ENCODE data around the gene SVOP.
"Not testable (repeated sequence)": the region's sequence is repeated elsewhere in the genome, so short reads cannot be mapped to it uniquely, and the experiment has no call there.

Gene SVOP

GRCh38 chr12:109028624-109029023 is 7.8 kb upstream of the SVOP start:
- not testable (repeated sequence) for DNase-seq

GRCh38 chr12:109027767-109028166 is 6.9 kb upstream of the SVOP start:
- no peak for DNase-seq

- DNase-seq: no peak
These were observed 597 bp downstream of the SVOP start for GRCh38 chr12:109020146-109020795.

GRCh38 chr12:109018296-109018695 is 2.6 kb downstream of the SVOP start:
- DNase-seq: no peak

GRCh38 chr12:109016978-109017377 is 3.9 kb downstream of the SVOP start:
- no peak for DNase-seq

GRCh38 chr12:109016016-109016415 is 4.9 kb downstream of the SVOP start:
- no peak for DNase-seq

GRCh38 chr12:109014984-109015765 is 5.7 kb downstream of the SVOP start:
- no peak for DNase-seq

- no peak for DNase-seq
These were observed 10.6 kb downstream of the SVOP start for GRCh38 chr12:109010259-109010658.

GRCh38 chr12:109009766-109010165 is 11.1 kb downstream of the SVOP start:
- no peak for DNase-seq

- no peak for DNase-seq
These were observed 16.9 kb downstream of the SVOP start for GRCh38 chr12:109004017-109004416.

GRCh38 chr12:108996320-108996719 is 24.5 kb downstream of the SVOP start:
- DNase-seq: no peak

- no peak for DNase-seq
These were observed 25.4 kb downstream of the SVOP start for GRCh38 chr12:108995370-108995992.

- DNase-seq: not testable (repeated sequence)
These were observed 30.8 kb downstream of the SVOP start for GRCh38 chr12:108990103-108990502.

- DNase-seq: no peak
These were observed 31.5 kb downstream of the SVOP start for GRCh38 chr12:108989376-108989775.

- no peak for DNase-seq
These were observed 35.1 kb downstream of the SVOP start for GRCh38 chr12:108985750-108986149.

GRCh38 chr12:108983227-108983626 is 37.6 kb downstream of the SVOP start:
- no peak for DNase-seq

GRCh38 chr12:108982621-108983219 is 38.1 kb downstream of the SVOP start:
- no peak for DNase-seq

- DNase-seq: no peak
These were observed 39.0 kb downstream of the SVOP start for GRCh38 chr12:108981835-108982234.

GRCh38 chr12:108980831-108981618 is 39.8 kb downstream of the SVOP start:
- DNase-seq: no peak

GRCh38 chr12:108977360-108977759 is 43.5 kb downstream of the SVOP start:
- DNase-seq: no peak

- DNase-seq: no peak
These were observed 45.8 kb downstream of the SVOP start for GRCh38 chr12:108975024-108975593.

- DNase-seq: no peak
These were observed 47.2 kb downstream of the SVOP start for GRCh38 chr12:108973629-108974152.

Data from activated CD8-positive, alpha-beta memory T cell treated with anti-CD3 and anti-CD28 coated beads, Interleukin-2, amount 50 U/mL, for 4 hours (primary cell).